ENCODE measurements around the gene LDHD.
"Not testable (repeated sequence)": the region's sequence is repeated elsewhere in the genome, so short reads cannot be mapped to it uniquely, and the experiment has no call there.

LDHD gene

GRCh38 chr16:75116081-75116910 is at the start of gene LDHD:
LDHD (minus strand) TSS chr16:75116780; CDS start chr16:75116720, 60 bp downstream.
- DNase-seq: no peak

GRCh38 chr16:75160386-75160785 is 43.8 kb upstream of the LDHD start:
- DNase-seq: no peak

GRCh38 chr16:75152635-75153034 is 36.1 kb upstream of the LDHD start:
- DNase-seq: no peak

GRCh38 chr16:75151798-75152197 is 35.2 kb upstream of the LDHD start:
- DNase-seq: no peak

GRCh38 chr16:75148311-75149195 is 32.0 kb upstream of the LDHD start, which contains the start of gene ZFP1:
ZFP1 (plus strand) TSS chr16:75148524; CDS start chr16:75152952, 4,428 bp downstream.
- DNase-seq: peak; percentile 74 to 82

- DNase-seq: no peak
Observed at GRCh38 chr16:75147968-75148310, 31.4 kb upstream of the LDHD start.

GRCh38 chr16:75143941-75144340 is 27.4 kb upstream of the LDHD start:
- DNase-seq: no peak

- DNase-seq: no peak
Observed at GRCh38 chr16:75139498-75139897, 22.9 kb upstream of the LDHD start.

GRCh38 chr16:75138636-75139035 is 22.1 kb upstream of the LDHD start:
- no peak for DNase-seq

- DNase-seq: no peak
Observed at GRCh38 chr16:75138233-75138632, 21.7 kb upstream of the LDHD start.

GRCh38 chr16:75131081-75131480 is 14.5 kb upstream of the LDHD start:
- DNase-seq: no peak

GRCh38 chr16:75130150-75130771 is 13.7 kb upstream of the LDHD start:
- peak in 1 of 2 experiments; percentile 2 for DNase-seq

- DNase-seq: not testable (repeated sequence)
Observed at GRCh38 chr16:75129421-75130149, 13.0 kb upstream of the LDHD start.

GRCh38 chr16:75127713-75128415 is 11.3 kb upstream of the LDHD start:
- no peak for DNase-seq

GRCh38 chr16:75122609-75123008 is 6.0 kb upstream of the LDHD start:
- DNase-seq: no peak

- no peak for DNase-seq
Observed at GRCh38 chr16:75121949-75122568, 5.5 kb upstream of the LDHD start.

- DNase-seq: no peak
Observed at GRCh38 chr16:75120253-75120652, 3.7 kb upstream of the LDHD start.

- no peak for DNase-seq
Observed at GRCh38 chr16:75118943-75119539, 2.5 kb upstream of the LDHD start.

GRCh38 chr16:75116911-75117245 is 298 bp upstream of the LDHD start:
- DNase-seq: no peak

- no peak for DNase-seq
Observed at GRCh38 chr16:75114946-75115825, 1.4 kb downstream of the LDHD start.

Data from NCI-H1930 (cell line).